ENCODE results near the gene AMPD1.

The AMPD1 gene

DNA sequence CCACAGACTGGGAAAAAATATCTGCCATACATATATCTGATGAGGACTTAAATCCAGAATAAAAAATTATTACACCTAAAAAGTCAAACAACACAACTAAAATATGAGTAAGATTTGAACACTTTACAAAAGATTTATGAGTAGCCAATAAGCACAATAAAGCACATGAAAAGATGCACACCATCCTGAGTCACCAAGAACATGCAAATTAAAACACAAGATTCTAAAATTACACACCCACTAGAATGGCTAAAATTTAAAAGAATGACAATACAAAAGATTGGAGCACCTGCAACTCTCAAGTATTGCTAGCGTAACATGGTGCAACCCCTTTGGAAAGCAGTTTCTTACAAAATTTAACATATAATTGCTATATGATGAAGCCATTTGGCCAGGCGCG is 56.4 kb downstream of the AMPD1 start:
- Mint-ChIP-seq H3K4me1 (no peaks in the 10 kb centered on the region), H3K9me3 (no peaks in the 10 kb centered on the region), H3K27me3 (peaks cover 4% of the 10 kb centered on the region), H3K4me3 (no peak overlapping the region), H3K27ac (no peak overlapping the region), H3K36me3 (no peaks in the 10 kb centered on the region)
- CTCF ChIA-PET, result no interaction called here
- DNase-seq, result no peak

DNA sequence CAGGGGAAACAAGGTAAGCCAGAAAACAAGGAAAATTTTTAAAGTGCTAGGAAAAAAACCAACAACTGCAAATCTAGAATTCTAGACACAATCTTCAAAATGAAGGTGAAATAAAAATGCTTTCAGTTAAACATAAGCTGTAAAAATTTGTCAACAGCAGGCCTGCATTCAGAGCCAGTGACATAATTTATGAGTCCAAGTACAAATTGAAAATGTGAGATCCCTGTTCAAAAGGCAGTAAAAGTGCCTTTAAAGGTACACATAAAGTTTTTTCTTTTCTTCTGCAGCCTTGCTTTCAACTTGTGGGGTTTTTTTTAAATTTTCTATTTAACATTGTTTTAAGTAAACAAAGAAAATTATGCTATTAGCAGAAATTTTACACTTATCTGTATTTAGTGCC is 62.9 kb downstream of the AMPD1 start:
- peaks cover 8% of the 10 kb centered on the region for H3K27me3 Mint-ChIP-seq
- H3K4me3 Mint-ChIP-seq, result no peak overlapping the region
- no peak overlapping the region for H3K27ac Mint-ChIP-seq
- H3K36me3 Mint-ChIP-seq, result no peaks in the 10 kb centered on the region
- CTCF ChIA-PET, result no interaction called here
- H3K4me1 Mint-ChIP-seq, result no peaks in the 10 kb centered on the region
- DNase-seq, result no peak
- H3K9me3 Mint-ChIP-seq, result no peaks in the 10 kb centered on the region

DNA sequence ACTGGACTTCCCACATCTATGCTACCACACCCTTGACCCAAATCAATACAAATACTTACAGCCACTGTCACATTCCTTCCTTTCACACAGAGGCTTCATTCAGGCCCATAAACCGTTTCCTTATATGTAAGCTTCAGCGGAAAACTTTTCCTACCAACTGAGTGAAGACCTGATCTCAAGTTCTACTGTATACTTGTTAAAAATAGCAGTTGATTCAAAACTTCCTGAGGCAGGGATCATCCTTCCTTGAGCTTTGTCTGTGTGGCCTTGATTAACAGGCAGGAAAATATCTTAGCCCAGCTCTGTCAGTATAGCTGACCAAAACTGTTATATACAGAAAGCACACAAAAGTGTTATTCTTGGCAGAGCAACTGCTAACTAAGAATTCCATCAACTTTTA is 68.2 kb downstream of the AMPD1 start:
- Mint-ChIP-seq H3K27me3 (peaks cover under 1% of the 10 kb centered on the region), H3K9me3 (no peaks in the 10 kb centered on the region), H3K4me1 (no peaks in the 10 kb centered on the region), H3K36me3 (no peaks in the 10 kb centered on the region), H3K4me3 (no peak overlapping the region), H3K27ac (no peak overlapping the region)
- CTCF ChIA-PET, result no interaction called here
- no peak for DNase-seq

GRCh38 chr1:114623364-114623763 is 72.0 kb downstream of the AMPD1 start:
- DNase-seq, result no peak
- CTCF ChIA-PET, result no interaction called here
- no peaks in the 10 kb centered on the region for H3K4me1 Mint-ChIP-seq
- H3K36me3 Mint-ChIP-seq, result no peaks in the 10 kb centered on the region
- no peak overlapping the region for H3K4me3 Mint-ChIP-seq
- H3K9me3 Mint-ChIP-seq, result no peaks in the 10 kb centered on the region
- no peak overlapping the region for H3K27ac Mint-ChIP-seq
- peaks cover 14% of the 10 kb centered on the region for H3K27me3 Mint-ChIP-seq

All from activated naive CD4-positive, alpha-beta T cell treated with anti-CD3 and anti-CD28 coated beads, Interleukin-2, amount 10 ng/mL, durations not matched to agents 7 days and 5 days (primary cell).